Thymus (tissue), 11 donors: ENCODE results near the gene TMEM117. TPM values are rescaled to one million over a fixed set of nuclear protein-coding genes. Genes with fewer than 3 reads are reported as not detected.

Experiments used
- DNase-seq, 9 donors: peaks; one replicate each; pipeline ENCODE4 v3.0.0-alpha.2; 2013; ENCODE audit warnings: low spot score in 9 of 9, low read depth in 6 of 9, missing footprints in 1 of 9
- H3K27ac ChIP-seq, 2 donors: one replicate each; pipeline ENCODE4 v1.5.1; 2013; ENCODE audit warnings: control low read depth in 1 of 2, low read depth in 1 of 2, low read length in 1 of 2, mild to moderate bottlenecking in 1 of 2, moderate library complexity in 1 of 2
- H3K27me3 ChIP-seq, 2 donors: one replicate each; pipeline ENCODE4 v1.5.1; 2013; ENCODE audit warnings: low read length in 1 of 2; ENCODE audit not compliant: control insufficient read depth in 2 of 2, insufficient read depth in 1 of 2
- H3K36me3 ChIP-seq, 2 donors: one replicate each; pipeline ENCODE4 v1.5.1; 2013; ENCODE audit warnings: low read length in 1 of 2, mild to moderate bottlenecking in 1 of 2, moderate library complexity in 1 of 2; ENCODE audit not compliant: control insufficient read depth in 2 of 2, insufficient read depth in 2 of 2
- H3K4me1 ChIP-seq, 2 donors: one replicate each; pipeline ENCODE4 v1.5.1; 2013; ENCODE audit warnings: low read length in 2 of 2; ENCODE audit not compliant: control insufficient read depth in 2 of 2, insufficient read depth in 2 of 2
- H3K4me3 ChIP-seq, 2 donors: one replicate each; pipeline ENCODE4 v1.5.1; 2013; ENCODE audit warnings: low read length in 2 of 2, control low read depth in 1 of 2, mild to moderate bottlenecking in 1 of 2
- H3K9me3 ChIP-seq, 2 donors: one replicate each; pipeline ENCODE4 v1.5.1; 2013; ENCODE audit warnings: low read length in 1 of 2, mild to moderate bottlenecking in 1 of 2; ENCODE audit not compliant: control insufficient read depth in 2 of 2, insufficient read depth in 1 of 2
- WGBS: extraction: QIAGEN DNeasy Blood & Tissue Kit; methylation state at CpG from one replicate; pipeline ENCODE4 v1.1.7; 2013; 5-methylcytosine and 5-hydroxymethylcytosine counted together
- polyA plus RNA-seq: library from polyadenylated mRNA; stranded (reverse); fragments of 200-250 nt; gene quantifications from one replicate; pipeline ENCODE4 v1.2.3, GENCODE V29; 2013
- total RNA-seq: library from RNA; stranded (reverse); fragments of 120-200 nt; gene quantifications from one replicate; pipeline ENCODE4 v1.2.4, GENCODE V29; 2013
- donor health status: healthy.

Gene TMEM117
- total and polyA plus RNA-seq, 2 donors = 3.6 to 4.5 TPM

DNA sequence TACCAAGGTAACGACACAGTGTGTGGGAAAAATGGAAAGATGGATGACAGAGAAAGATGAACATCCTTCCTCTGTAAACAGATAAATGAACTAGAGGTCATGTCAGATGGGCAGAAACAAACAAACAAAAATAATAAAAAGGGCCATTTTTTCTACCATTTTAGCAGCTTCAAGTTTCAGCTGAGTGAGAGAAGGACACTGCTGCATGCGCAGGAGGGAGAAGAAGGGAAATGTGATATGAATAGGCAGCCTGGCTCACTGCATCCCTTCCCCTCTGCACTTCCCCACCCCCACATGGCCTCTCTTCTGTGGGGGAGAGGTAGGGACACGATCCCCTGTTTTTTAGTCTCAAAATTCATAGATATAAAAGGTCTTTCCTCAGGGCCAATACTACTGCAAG is 548.3 kb downstream of the TMEM117 start:
- 90% methylated on average over 3 of the region's 3 CpGs for WGBS
- no peaks in the 10 kb centered on the region for H3K27me3 ChIP-seq

DNA sequence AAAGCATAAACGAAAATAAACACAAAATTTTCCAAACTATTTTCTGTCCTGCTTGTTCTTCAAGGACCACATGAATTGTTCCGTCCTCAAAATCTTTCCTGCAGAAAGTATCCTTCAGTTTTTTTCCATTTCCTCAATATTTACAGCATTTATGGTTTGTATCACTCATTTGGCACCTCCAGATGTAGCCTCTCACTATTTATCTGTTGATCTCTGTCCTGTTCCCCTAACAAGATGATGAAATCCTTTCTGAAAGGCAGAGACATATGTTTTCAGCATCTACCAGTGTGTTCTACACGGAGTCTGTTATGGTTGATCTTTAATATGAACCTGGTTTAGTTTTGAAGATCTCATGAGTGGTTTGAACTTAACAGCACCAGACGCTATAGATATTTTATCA is 550.1 kb downstream of the TMEM117 start:
- no peaks in the 10 kb centered on the region for H3K9me3 ChIP-seq
- no peak overlapping the region for H3K27ac ChIP-seq
- WGBS = 91% methylated on average over 4 of the region's 4 CpGs
- DNase-seq = no peak
- H3K4me3 ChIP-seq = no peak overlapping the region
- H3K27me3 ChIP-seq = no peaks in the 10 kb centered on the region
- H3K36me3 ChIP-seq = no peaks in the 10 kb centered on the region
- H3K4me1 ChIP-seq = no peaks in the 10 kb centered on the region

More for the DNA sequence above, 548.3 kb downstream of the TMEM117 start:
- Histone ChIP-seq H3K4me3 (no peak overlapping the region), H3K4me1 (no peaks in the 10 kb centered on the region), H3K27ac (no peak overlapping the region), H3K36me3 (no peaks in the 10 kb centered on the region), H3K9me3 (no peaks in the 10 kb centered on the region)
- DNase-seq = no peak

DNA sequence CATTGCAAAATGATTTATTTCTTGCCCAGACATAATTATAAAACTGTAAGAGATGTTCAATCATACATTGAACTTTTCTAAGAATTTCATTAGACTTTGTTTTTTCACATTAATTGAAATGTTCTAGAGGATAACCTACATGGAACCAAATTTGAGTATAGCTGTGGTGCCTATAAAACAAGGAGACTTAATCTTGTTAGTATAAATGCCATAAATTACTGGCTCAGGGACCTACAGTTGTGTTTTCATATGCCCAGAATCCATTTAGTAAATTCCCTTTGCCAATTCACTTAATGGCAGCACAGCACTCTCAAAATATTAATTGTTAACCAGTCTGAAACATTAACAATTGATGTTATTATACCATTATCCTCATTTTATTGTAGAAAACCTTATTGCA is 551.7 kb downstream of the TMEM117 start:
- no peak for DNase-seq
- H3K9me3 ChIP-seq = no peaks in the 10 kb centered on the region
- no peaks in the 10 kb centered on the region for H3K27me3 ChIP-seq

DNA sequence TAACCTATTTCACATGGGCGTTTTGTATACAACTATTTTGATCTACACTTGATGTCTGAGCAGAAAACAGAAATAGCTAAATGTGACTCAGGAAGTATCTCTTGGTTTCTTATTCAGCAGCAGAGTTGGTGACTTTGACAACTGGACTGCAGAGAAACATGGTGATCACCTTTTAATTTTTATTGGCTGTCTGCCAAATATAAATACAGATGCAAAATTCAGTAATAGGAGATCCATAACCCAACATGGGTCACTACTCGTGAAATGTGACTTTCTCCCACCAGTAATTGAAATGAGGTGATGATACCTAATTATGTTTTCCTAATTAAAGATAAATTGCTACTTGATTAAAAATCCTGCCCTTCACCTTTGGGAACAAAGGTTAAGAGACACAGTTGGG is 553.2 kb downstream of the TMEM117 start:
- no peaks in the 10 kb centered on the region for H3K9me3 ChIP-seq
- DNase-seq = no peak
- H3K36me3 ChIP-seq = no peaks in the 10 kb centered on the region
- no peaks in the 10 kb centered on the region for H3K4me1 ChIP-seq
- WGBS = 93% methylated on average over 2 of the region's 2 CpGs
- no peak overlapping the region for H3K4me3 ChIP-seq
- no peaks in the 10 kb centered on the region for H3K27me3 ChIP-seq
- no peak overlapping the region for H3K27ac ChIP-seq

More for the DNA sequence above, 551.7 kb downstream of the TMEM117 start:
- Histone ChIP-seq H3K27ac (no peak overlapping the region), H3K4me3 (no peak overlapping the region), H3K36me3 (no peaks in the 10 kb centered on the region), H3K4me1 (no peaks in the 10 kb centered on the region)

DNA sequence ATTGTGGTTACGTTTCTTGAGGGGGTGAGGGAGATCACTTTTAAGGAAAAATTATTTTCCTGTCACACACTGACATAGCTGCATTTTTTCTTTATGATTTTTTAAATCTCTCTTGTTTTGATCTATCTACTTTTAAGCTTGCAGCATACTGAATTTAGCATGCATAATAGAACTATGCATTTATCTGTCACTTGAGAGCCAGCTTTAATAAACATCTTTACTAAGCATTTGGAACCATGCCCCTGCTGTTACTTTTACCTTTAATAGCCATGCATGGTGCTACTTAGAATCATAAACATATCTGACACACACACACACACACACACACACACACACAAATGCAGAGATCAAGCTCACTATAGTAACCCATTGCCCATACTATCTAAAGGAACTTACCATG is 554.0 kb downstream of the TMEM117 start:
- DNase-seq = no peak
- Histone ChIP-seq H3K9me3 (no peaks in the 10 kb centered on the region), H3K4me1 (no peaks in the 10 kb centered on the region), H3K27me3 (no peaks in the 10 kb centered on the region), H3K4me3 (no peak overlapping the region), H3K36me3 (no peaks in the 10 kb centered on the region), H3K27ac (no peak overlapping the region)
- 50% methylated on average over 1 of the region's 1 CpG for WGBS

DNA sequence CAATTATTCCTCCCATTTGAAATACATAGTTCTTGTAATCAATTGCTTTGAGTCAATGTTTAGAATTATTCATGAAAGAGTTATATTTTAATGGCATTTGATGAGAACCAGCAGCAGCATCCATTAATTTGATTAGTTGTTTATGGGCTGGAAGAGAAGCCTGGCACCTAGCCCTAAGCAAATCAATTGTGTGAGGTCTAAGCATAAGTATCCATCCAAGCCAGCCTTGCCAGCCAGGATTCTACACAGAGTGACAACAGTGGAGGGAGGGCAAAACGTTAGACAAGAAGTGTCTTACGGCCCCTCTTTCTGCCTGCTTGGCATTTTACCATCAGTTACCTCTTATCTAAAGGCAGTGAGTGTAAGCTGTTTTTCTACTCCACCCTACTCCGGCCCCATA is 561.8 kb downstream of the TMEM117 start:
- 90% methylated on average over 3 of the region's 3 CpGs for WGBS
- no peak for DNase-seq
- no peak overlapping the region for H3K27ac ChIP-seq
- H3K27me3 ChIP-seq = no peaks in the 10 kb centered on the region
- no peak overlapping the region for H3K4me3 ChIP-seq
- H3K36me3 ChIP-seq = no peaks in the 10 kb centered on the region
- H3K9me3 ChIP-seq = no peaks in the 10 kb centered on the region
- H3K4me1 ChIP-seq = no peaks in the 10 kb centered on the region

DNA sequence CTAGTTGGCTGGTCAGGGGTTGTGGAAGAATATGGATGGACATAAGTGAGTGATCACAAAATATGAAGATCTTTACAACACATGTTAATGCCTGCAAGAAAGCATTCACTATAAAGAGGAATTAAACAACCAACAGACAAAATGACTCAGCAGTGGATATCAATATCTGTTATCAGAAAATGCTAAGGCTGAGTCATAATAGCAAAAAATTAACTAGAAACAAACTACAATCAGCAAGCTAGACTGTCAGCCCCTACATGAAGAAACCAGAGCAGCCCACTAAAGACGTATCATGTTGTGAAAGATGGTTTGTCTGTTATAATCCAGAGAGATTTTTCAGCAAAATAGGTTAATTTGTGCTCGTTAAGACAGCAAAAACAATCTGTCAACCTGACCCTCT is 567.3 kb downstream of the TMEM117 start:
- Histone ChIP-seq H3K4me1 (no peaks in the 10 kb centered on the region), H3K4me3 (no peak overlapping the region), H3K36me3 (no peaks in the 10 kb centered on the region), H3K9me3 (no peaks in the 10 kb centered on the region), H3K27me3 (no peaks in the 10 kb centered on the region), H3K27ac (no peak overlapping the region)
- DNase-seq = no peak
- 81% methylated on average over 2 of the region's 2 CpGs for WGBS

DNA sequence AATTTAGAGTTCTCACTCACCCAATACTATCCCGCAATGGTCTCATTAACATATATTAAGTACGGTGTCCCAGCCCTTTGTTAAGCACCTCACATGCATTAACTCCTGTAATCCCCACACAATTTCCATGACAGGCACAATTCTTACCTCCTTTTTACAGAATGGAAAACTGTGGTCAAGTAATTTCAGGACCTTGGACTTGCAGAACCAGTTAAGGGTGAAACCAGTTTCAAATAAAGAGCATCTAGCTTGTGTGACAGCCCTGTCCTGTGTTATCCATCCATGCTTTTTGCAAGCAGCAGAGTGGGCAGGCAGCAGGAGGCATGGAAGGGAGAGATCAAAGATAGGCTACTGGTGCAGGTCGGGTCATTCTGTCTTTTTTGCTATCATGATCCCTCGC is 569.4 kb downstream of the TMEM117 start:
- no peaks in the 10 kb centered on the region for H3K36me3 ChIP-seq
- H3K27me3 ChIP-seq = no peaks in the 10 kb centered on the region
- H3K4me1 ChIP-seq = no peaks in the 10 kb centered on the region
- no peak overlapping the region for H3K4me3 ChIP-seq
- H3K27ac ChIP-seq = no peak overlapping the region
- 33% methylated on average over 4 of the region's 4 CpGs for WGBS
- no peak for DNase-seq
- H3K9me3 ChIP-seq = no peaks in the 10 kb centered on the region

DNA sequence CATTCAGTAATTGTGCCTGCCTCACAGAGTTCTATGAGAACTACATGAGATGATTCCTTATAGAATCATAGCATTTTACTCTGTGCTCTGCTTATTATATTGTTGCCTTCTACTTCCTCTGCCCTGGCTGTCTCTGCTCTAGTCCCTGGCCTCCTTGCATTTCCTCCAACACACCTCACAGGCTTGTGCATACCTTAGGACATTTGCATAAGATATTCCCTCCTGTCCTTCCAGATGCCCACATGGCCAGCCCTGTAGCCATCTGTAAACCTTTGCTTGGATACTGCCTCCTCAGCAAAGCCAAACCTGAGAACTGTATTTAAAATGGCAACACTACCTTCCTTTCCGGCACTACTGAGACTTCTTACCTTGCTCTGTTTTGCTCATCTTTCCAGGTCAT is 586.7 kb downstream of the TMEM117 start:
- Histone ChIP-seq H3K36me3 (no peaks in the 10 kb centered on the region), H3K27me3 (no peaks in the 10 kb centered on the region), H3K4me3 (no peak overlapping the region), H3K9me3 (no peaks in the 10 kb centered on the region), H3K4me1 (no peaks in the 10 kb centered on the region), H3K27ac (no peak overlapping the region)
- no peak for DNase-seq
- WGBS = 98% methylated on average over 1 of the region's 1 CpG

DNA sequence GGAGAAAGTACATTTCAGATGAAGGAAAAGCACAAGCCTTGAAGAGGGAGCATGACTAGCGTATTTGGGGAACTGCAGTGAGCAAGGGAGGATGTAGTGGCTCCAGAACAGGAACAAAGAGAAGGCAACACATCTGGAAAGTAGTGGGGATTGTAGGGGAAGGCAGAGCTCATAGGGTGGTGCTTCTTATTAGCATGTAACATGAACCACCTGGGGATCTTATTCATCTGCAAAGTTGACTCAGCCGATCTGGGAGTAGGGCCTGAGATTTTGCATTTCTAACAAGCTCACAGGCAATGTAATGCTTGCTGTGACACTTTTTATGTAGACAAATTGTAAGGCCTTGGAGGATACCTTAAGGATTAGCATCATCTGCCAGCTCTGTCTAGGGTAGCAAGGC is 592.9 kb downstream of the TMEM117 start:
- Histone ChIP-seq H3K27ac (no peak overlapping the region), H3K4me1 (no peaks in the 10 kb centered on the region), H3K27me3 (no peaks in the 10 kb centered on the region), H3K4me3 (no peak overlapping the region), H3K36me3 (no peaks in the 10 kb centered on the region), H3K9me3 (no peaks in the 10 kb centered on the region)
- WGBS = 26% methylated on average over 2 of the region's 2 CpGs
- DNase-seq = no peak
